Stimulated activated effector memory CD8-positive, alpha-beta T cell treated with anti-CD3 and anti-CD28 coated beads, Interleukin-12 subunit alpha, Interleukin-12 subunit beta, amount 100 ng/mL, for 72 hours (primary cell): ENCODE results near the gene CCDC97.

Experiments
- ATAC-seq: fragments of 150-1000 bp; cut with Tn5 transposase; 2 replicates; pipeline ENCODE4 v1.10.0; 2021
- DNase-seq, 2 donors: peaks; one replicate each; pipeline ENCODE4 v3.0.0; 2021 to 2022; ENCODE audit warnings: low spot score in 2 of 2
- H3K27ac Mint-ChIP-seq: one replicate; pipeline ENCODE4 v1.8.0; 2022; ENCODE audit warnings: mild to moderate bottlenecking, mixed read lengths
- H3K36me3 Mint-ChIP-seq: one replicate; pipeline ENCODE4 v1.8.0; 2022; ENCODE audit warnings: mild to moderate bottlenecking, mixed read lengths
- H3K4me1 Mint-ChIP-seq: one replicate; pipeline ENCODE4 v1.8.0; 2022; ENCODE audit warnings: mixed read lengths
- H3K4me3 Mint-ChIP-seq: one replicate; pipeline ENCODE4 v1.8.0; 2022; ENCODE audit warnings: mild to moderate bottlenecking, mixed read lengths
- H3K9me3 Mint-ChIP-seq: one replicate; pipeline ENCODE4 v1.8.0; 2022; ENCODE audit warnings: mixed read lengths

CCDC97 gene

DNA sequence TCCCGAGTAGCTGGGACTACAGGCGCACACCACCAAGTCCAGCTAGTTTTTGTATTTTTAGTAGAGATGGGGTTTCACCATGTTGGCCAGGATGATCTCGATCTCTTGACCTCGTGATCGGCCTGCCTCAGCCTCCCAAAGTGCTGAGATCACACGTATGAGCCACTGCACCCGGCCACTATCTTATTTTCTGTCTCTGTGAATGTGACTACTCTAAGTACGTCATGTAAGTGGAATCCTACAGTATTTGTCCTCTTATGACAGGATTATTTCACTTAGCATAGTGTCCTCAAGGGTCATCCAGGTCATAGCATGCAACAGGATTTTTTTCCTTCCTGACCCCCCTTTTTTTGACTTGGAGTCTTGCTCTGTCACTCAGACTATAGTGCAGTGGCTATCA is 61.6 kb downstream of the CCDC97 start:
- peak overlapping the region; percentile 79 for H3K27ac Mint-ChIP-seq
- no peak overlapping the region for H3K4me3 Mint-ChIP-seq
- ATAC-seq (no peak), DNase-seq (no peak)
- H3K36me3 Mint-ChIP-seq: no peaks in the 10 kb centered on the region
- peaks cover 14% of the 10 kb centered on the region for H3K4me1 Mint-ChIP-seq
- H3K9me3 Mint-ChIP-seq: no peaks in the 10 kb centered on the region

DNA sequence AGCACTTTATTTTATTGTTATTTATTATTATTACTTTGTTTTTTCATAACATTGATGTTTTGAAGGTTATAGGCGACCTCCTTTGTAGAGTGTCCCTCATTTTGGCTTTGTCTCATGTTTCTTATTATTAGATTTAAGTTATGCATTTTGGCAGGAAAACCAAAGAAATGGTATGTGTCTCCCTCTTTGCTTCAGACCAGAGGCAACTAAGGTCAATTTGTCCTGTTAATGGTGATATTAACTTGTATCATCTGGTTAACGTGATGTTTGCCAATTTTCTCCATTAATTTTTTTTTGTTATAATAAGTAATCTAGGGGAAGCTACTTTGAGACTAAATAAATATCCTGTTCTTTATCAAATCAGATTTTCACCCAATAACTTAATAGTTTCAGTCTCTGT is 62.5 kb downstream of the CCDC97 start:
- no peak overlapping the region for H3K27ac Mint-ChIP-seq

DNA sequence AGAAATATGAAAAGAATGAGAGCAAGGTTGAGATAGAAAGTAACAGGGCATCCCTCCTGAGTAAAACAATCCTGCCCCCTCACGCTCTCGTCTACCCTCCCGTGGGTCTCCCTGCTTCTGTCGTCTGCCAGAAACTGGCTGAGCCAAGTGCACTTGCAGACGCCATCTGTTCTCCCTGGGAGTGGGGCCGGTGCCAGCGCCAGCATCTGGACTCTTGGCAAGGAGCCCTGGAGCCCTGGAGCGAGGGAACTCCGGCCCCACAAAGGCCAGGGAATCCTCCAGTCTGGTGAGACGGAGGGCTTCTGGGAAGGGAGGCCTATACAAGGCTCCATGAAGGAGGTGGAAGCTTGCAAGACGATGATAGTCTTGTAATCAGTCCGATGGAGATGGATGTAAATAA is 64.0 kb downstream of the CCDC97 start:
- DNase-seq (no peak), ATAC-seq (no peak)
- no peaks in the 10 kb centered on the region for H3K9me3 Mint-ChIP-seq
- no peak overlapping the region for H3K27ac Mint-ChIP-seq
- no peak overlapping the region for H3K4me3 Mint-ChIP-seq
- peaks cover 12% of the 10 kb centered on the region for H3K36me3 Mint-ChIP-seq
- H3K4me1 Mint-ChIP-seq: peaks cover 30% of the 10 kb centered on the region

More for the DNA sequence above, 62.5 kb downstream of the CCDC97 start:
- H3K9me3 Mint-ChIP-seq: no peaks in the 10 kb centered on the region
- no peak for ATAC-seq
- H3K4me1 Mint-ChIP-seq: peaks cover 24% of the 10 kb centered on the region
- no peak for DNase-seq
- peaks cover 6% of the 10 kb centered on the region for H3K36me3 Mint-ChIP-seq
- H3K4me3 Mint-ChIP-seq: no peak overlapping the region
